Neural cell (in vitro differentiated cells): ENCODE measurements around the gene VPS37C.
"Not testable (repeated sequence)": the region's sequence is repeated elsewhere in the genome, so short reads cannot be mapped to it uniquely, and the experiment has no call there.

Experiments
- EP300 ChIP-seq: fragments of 450-650 bp; conservative IDR thresholded peaks from 2 replicates; pipeline ENCODE4 v1.6.1; 2014; ENCODE audit warnings: antibody characterized with exemption, mild to moderate bottlenecking, moderate library complexity; ENCODE audit not compliant: poor library complexity, severe bottlenecking
- EZH2 ChIP-seq: fragments of 200-600, 300-800 bp; shearing (Covaris generic), sonication (generic); IDR thresholded peaks from 2 replicates; pipeline ENCODE4 v1.6.1; 2014; ENCODE audit warnings: antibody characterized with exemption, low read length, borderline replicate concordance, mild to moderate bottlenecking; ENCODE audit not compliant: insufficient read depth, poor library complexity, severe bottlenecking
- RAD21 ChIP-seq: fragments of 450-650 bp; conservative IDR thresholded peaks from 2 replicates; pipeline ENCODE4 v1.6.1; 2014; ENCODE audit warnings: antibody characterized with exemption, mild to moderate bottlenecking, moderate library complexity
- SMC3 ChIP-seq: fragments of 450-650 bp; conservative IDR thresholded peaks from 2 replicates; pipeline ENCODE4 v1.6.1; 2014; ENCODE audit warnings: antibody characterized with exemption, mild to moderate bottlenecking, moderate library complexity; ENCODE audit not compliant: poor library complexity
- TAF1 ChIP-seq: IDR thresholded peaks from 2 replicates; pipeline ENCODE4 v1.6.1; 2012; ENCODE audit warnings: low read depth
- TF ChIP-seq, protein P1 (sequence below): fragments of 450-650 bp; IDR thresholded peaks from 2 replicates; pipeline ENCODE4 v1.5.1; 2014; ENCODE audit warnings: antibody characterized with exemption, mild to moderate bottlenecking, moderate library complexity; ENCODE audit not compliant: poor library complexity, severe bottlenecking

DNA sequence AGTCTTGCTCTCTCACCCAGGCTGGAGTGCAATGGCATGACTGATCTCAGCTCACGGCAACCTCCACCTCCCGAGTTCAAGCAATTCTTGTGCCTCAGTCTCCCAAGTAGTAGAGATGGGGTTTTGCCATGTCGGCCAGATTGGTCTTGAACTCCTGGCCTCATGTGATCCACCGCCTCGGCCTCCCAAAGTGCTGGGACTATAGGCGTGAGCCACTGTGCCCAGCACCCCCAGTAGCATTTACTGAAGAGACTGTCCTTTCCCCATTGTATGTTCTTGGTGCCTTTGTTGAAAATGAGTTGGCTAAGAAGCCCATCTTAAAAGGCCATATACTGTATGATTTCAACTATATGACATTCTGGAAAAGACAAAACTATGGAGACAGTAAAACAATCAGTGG is 19.0 kb upstream of the VPS37C start:
- TF ChIP-seq TAF1, EZH2, RAD21, SMC3, EP300: not testable (repeated sequence)
- TF ChIP-seq, protein P1, sequence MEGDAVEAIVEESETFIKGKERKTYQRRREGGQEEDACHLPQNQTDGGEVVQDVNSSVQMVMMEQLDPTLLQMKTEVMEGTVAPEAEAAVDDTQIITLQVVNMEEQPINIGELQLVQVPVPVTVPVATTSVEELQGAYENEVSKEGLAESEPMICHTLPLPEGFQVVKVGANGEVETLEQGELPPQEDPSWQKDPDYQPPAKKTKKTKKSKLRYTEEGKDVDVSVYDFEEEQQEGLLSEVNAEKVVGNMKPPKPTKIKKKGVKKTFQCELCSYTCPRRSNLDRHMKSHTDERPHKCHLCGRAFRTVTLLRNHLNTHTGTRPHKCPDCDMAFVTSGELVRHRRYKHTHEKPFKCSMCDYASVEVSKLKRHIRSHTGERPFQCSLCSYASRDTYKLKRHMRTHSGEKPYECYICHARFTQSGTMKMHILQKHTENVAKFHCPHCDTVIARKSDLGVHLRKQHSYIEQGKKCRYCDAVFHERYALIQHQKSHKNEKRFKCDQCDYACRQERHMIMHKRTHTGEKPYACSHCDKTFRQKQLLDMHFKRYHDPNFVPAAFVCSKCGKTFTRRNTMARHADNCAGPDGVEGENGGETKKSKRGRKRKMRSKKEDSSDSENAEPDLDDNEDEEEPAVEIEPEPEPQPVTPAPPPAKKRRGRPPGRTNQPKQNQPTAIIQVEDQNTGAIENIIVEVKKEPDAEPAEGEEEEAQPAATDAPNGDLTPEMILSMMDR, result not testable (repeated sequence)
